IPS-18a (cell line): ENCODE measurements around the gene EEA1.

ENCODE experiments used
- H3K27ac ChIP-seq: one replicate; pipeline ENCODE4 v1.5.1; 2013; ENCODE audit warnings: low read length
- H3K27me3 ChIP-seq: one replicate; pipeline ENCODE4 v1.6.1; 2013; ENCODE audit warnings: mild to moderate bottlenecking, low read length; ENCODE audit not compliant: control insufficient read depth, insufficient read depth
- H3K36me3 ChIP-seq: one replicate; pipeline ENCODE4 v1.6.1; 2013; ENCODE audit warnings: low read depth, low read length; ENCODE audit not compliant: control insufficient read depth
- H3K4me1 ChIP-seq: one replicate; pipeline ENCODE4 v1.6.1; 2013; ENCODE audit warnings: low read depth, low read length; ENCODE audit not compliant: control insufficient read depth
- H3K4me3 ChIP-seq: one replicate; pipeline ENCODE4 v1.5.1; 2013; ENCODE audit warnings: low read length
- H3K9ac ChIP-seq: one replicate; pipeline ENCODE4 v1.6.1; 2013; ENCODE audit warnings: mild to moderate bottlenecking, low read length, moderate library complexity
- H3K9me3 ChIP-seq: one replicate; pipeline ENCODE4 v1.6.1; 2013; ENCODE audit warnings: low read depth, low read length; ENCODE audit not compliant: control insufficient read depth

EEA1 gene

DNA sequence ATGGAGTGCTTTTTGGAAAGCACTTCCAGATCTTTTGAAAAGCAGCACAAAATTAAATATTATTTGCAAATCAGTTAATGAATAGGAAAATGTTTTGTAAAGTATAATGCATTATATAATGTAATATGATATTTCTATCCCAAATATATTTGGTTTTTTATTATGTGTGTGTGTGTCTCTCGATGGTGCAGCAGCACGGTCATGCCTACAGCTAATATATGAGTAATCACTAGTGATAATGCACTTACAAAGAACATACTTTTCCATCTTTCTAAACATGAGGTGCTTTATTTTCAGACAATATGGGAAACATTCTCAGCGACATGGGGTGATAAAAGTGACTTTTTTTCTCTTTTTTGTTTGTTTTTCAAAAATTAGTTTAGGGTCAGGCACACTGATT is 1.3 kb upstream of the EEA1 start:
- H3K27ac ChIP-seq, result no peak overlapping the region
- H3K4me1 ChIP-seq, result peaks cover 35% of the 10 kb centered on the region
- H3K4me3 ChIP-seq, result peak overlapping the region; percentile 77
- peaks cover 9% of the 10 kb centered on the region for H3K27me3 ChIP-seq
- H3K9me3 ChIP-seq, result no peaks in the 10 kb centered on the region
- H3K9ac ChIP-seq, result no peak overlapping the region
- H3K36me3 ChIP-seq, result no peaks in the 10 kb centered on the region

DNA sequence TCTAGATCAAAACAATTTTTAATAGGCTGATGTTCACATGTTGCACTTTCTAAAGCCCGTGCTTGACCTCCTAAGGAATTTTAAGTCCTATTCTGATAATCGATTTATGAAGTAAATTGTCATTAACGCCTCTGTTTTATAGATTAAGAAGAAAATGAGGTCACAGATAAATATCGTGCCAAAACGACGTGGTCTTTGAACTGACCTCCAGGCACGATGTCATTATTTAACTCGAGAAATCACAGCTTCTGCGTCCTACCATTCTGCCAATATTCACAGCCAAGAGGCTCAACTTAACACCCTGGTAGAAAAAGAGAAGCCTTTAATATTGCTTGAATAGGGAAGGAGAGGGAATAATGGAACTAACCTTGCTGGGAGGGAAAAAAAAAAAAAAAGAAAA is 888 bp upstream of the EEA1 start:
- Histone ChIP-seq H3K36me3 (no peaks in the 10 kb centered on the region), H3K9me3 (no peaks in the 10 kb centered on the region), H3K4me1 (peaks cover 31% of the 10 kb centered on the region), H3K27ac (peak overlapping the region; percentile 86), H3K4me3 (peak overlapping the region; percentile 77), H3K9ac (peak overlapping the region; percentile 76), H3K27me3 (peaks cover 9% of the 10 kb centered on the region)

DNA sequence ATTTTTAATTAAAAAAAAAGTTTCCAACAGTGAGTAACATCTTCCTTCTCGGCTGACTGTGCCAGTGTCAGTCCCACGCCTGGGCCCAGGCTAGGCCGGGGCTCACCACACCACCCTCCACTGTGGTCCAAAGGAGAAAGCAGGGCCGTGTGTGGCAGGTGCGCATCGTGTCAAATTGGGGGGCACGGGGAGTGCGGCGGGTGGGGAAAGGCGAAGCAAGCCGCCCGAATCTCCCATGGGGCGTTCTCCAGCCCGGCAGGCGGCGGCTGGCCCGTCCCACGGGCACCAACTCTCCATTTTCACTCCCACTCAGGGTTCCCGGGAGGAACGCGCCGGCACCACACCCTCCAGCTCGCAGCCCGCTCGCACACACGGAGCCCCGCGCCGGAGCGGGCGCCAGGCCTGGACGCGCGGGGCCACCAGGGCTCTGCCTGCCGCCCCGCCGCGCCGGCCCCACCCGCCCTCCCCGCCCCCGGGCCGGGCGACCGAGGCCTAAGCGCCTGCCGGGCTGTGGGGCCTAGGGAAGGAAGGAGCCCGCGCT is 604 bp downstream of the EEA1 start:
- Histone ChIP-seq H3K36me3 (no peaks in the 10 kb centered on the region), H3K27me3 (peaks cover 9% of the 10 kb centered on the region), H3K4me1 (peaks cover 26% of the 10 kb centered on the region), H3K27ac (no peak overlapping the region), H3K9me3 (no peaks in the 10 kb centered on the region), H3K9ac (peak overlapping the region; percentile 61), H3K4me3 (peak overlapping the region; percentile 56)

DNA sequence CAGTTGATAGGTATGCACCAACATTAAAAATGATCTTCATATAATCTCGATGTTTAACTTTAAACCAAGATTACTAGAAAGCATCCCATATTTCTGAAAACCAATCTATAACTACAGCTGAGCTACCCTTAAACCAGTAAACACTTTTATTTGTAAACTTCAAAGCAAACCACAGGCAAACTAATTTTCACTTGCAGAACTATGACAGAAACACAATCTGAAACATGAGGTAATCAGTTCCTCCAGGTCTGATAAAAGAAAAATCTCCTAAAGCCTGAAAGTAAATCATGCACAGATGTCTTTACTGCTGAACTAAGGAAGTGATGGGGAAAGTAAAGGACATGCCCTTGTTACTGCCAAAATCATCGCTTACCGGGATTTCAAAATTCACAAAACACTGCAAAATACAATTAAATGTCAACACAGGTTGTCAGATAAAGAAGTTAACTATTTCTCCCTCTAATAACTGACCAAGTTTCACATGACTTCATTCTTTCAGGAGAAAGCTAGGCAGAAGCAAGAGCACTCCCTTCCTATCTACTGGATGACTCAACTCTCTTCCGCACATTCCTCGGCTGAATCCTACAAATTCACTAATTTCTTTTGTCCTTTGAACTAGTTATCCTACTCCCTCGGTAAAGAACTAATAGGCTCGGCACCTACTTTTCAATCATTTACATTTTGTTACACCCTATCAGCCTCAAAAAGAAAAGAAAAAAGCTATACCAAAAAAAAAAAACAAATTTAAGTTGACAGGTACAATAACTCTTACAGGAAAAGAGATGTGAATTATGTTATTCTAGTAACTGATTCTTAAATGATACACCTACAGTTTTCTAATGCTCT is 1.4 kb downstream of the EEA1 start:
- H3K9ac ChIP-seq, result peak overlapping the region; percentile 24
- H3K4me1 ChIP-seq, result peaks cover 21% of the 10 kb centered on the region
- peaks cover 9% of the 10 kb centered on the region for H3K27me3 ChIP-seq
- H3K27ac ChIP-seq, result no peak overlapping the region
- no peaks in the 10 kb centered on the region for H3K36me3 ChIP-seq
- H3K4me3 ChIP-seq, result peak overlapping the region; percentile 56
- H3K9me3 ChIP-seq, result no peaks in the 10 kb centered on the region

DNA sequence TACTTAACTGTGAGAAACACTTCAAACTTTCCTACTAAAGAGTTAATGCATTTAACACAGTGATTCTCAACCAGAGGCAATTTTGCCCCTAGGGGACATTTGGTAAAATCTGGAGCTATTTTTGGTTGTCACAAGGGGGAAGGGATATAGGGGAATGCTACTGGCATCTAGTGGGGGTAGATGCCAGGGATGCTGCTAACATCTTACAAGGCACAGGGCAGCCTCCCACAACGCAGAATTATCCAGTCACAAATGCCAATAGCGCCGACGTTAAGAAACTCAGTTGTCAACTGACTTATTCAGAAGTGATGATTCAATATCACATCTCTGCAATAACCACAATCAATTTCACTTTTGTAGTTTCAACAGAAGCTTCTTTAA is 2.0 kb downstream of the EEA1 start:
- Histone ChIP-seq H3K4me3 (peak overlapping the region; percentile 56), H3K36me3 (no peaks in the 10 kb centered on the region), H3K27me3 (peaks cover 9% of the 10 kb centered on the region), H3K4me1 (peaks cover 21% of the 10 kb centered on the region), H3K9ac (no peak overlapping the region), H3K9me3 (no peaks in the 10 kb centered on the region), H3K27ac (no peak overlapping the region)

DNA sequence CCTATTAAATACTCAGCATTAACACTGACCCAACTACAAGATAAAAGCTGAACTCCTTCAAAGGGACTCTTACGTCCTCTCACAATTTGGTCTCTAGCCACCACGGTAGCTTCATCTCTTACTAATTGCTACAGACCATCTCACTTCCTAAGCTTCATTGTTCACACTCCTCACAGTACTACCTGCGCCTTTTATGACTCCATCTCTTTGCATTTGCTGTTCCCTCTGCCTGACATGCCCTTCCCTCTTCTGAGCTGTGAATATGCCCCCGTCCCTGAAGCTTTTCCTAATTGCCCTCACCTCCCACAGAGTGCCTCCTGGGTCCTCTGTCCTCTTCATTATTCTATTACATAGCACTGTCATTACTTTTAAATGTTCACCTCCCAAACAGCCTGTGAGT is 2.5 kb downstream of the EEA1 start:
- Histone ChIP-seq H3K4me1 (peaks cover 21% of the 10 kb centered on the region), H3K36me3 (no peaks in the 10 kb centered on the region), H3K4me3 (no peak overlapping the region), H3K9me3 (no peaks in the 10 kb centered on the region), H3K27ac (no peak overlapping the region), H3K27me3 (peaks cover 9% of the 10 kb centered on the region), H3K9ac (no peak overlapping the region)

DNA sequence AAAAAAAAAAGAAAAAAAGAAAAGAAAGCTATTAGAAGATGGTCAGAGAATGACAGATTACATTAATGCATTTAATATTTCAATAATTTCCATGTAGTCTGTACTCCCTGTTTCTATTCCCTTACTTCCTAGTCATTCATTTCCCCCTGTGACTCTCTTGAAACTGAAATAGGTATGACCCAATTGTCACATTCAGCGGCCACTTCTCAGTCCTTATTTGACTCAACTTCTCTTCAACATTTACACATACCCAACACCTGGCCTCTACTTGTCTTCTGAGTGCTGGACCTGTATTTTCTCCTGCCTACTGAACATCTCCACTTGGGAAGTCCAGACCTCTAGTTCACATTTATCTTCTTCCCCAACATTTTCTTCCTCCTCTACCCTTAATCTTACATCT is 7.2 kb downstream of the EEA1 start:
- Histone ChIP-seq H3K9ac (no peak overlapping the region), H3K27ac (no peak overlapping the region), H3K4me1 (peaks cover 4% of the 10 kb centered on the region), H3K36me3 (no peaks in the 10 kb centered on the region), H3K9me3 (no peaks in the 10 kb centered on the region), H3K27me3 (no peaks in the 10 kb centered on the region), H3K4me3 (no peak overlapping the region)

DNA sequence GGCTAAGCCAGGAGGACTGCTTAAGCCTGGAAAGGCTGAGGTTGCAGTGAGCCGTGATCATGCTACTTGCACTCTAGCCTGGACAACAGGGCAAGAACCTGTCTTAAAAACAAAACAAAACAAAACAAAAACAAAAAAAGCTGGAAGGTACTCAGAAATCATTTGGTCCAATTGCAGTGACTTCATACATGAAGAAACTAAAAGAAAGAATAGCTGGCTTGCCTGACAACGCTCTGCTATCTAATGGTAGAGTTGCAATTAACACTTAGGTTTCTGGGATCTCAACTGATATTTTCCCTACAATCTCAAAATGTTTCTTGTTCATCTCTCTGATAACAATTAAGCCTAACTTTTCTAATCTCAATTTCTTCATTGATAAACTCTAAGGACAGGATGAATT is 13.7 kb downstream of the EEA1 start:
- peaks cover 12% of the 10 kb centered on the region for H3K4me1 ChIP-seq
- no peak overlapping the region for H3K4me3 ChIP-seq
- H3K27me3 ChIP-seq, result no peaks in the 10 kb centered on the region
- no peak overlapping the region for H3K9ac ChIP-seq
- no peak overlapping the region for H3K27ac ChIP-seq
- no peaks in the 10 kb centered on the region for H3K9me3 ChIP-seq
- H3K36me3 ChIP-seq, result no peaks in the 10 kb centered on the region

DNA sequence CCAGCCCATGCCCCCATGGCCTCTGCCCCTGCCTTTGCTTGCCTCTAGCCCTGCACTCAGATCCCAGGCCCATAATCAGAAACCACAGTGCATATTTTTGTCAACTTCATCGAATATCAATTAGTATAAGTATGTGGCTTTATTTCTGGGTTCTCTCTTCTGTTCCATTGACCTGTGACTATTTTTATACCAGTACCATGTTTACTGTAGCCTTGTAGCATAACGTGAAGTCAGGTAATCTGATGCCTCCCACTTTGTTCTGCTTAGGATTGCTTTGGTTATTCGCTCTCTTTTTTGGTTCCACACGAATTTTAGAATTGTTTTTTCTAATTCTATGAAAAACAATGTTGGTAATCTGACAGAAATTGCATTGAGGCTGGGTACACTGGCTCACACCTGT is 14.9 kb downstream of the EEA1 start:
- no peaks in the 10 kb centered on the region for H3K27me3 ChIP-seq
- no peak overlapping the region for H3K9ac ChIP-seq
- H3K9me3 ChIP-seq, result no peaks in the 10 kb centered on the region
- H3K4me1 ChIP-seq, result peaks cover 12% of the 10 kb centered on the region
- H3K36me3 ChIP-seq, result no peaks in the 10 kb centered on the region
- no peak overlapping the region for H3K4me3 ChIP-seq
- no peak overlapping the region for H3K27ac ChIP-seq

DNA sequence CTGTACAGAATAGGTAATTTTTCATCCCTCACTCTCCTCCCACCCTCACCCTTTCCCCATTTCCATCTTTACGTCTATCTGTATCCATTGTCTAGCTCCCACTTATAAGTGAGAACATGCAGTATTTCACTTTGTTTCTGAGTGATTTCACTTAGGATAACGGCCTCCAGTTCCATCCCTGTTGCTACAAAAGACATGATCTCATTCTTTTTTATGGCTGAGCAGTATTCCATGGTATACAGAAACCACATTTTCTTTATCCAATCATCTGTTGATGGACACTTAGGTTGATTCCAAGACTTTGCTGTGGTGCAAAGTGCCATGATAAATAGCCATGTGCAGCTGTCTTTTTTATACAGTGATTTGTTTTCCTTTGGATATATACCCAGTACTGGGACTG is 16.4 kb downstream of the EEA1 start:
- no peak overlapping the region for H3K9ac ChIP-seq
- H3K27ac ChIP-seq, result no peak overlapping the region
- peaks cover 12% of the 10 kb centered on the region for H3K4me1 ChIP-seq
- no peak overlapping the region for H3K4me3 ChIP-seq
- no peaks in the 10 kb centered on the region for H3K9me3 ChIP-seq
- no peaks in the 10 kb centered on the region for H3K27me3 ChIP-seq
- H3K36me3 ChIP-seq, result no peaks in the 10 kb centered on the region

DNA sequence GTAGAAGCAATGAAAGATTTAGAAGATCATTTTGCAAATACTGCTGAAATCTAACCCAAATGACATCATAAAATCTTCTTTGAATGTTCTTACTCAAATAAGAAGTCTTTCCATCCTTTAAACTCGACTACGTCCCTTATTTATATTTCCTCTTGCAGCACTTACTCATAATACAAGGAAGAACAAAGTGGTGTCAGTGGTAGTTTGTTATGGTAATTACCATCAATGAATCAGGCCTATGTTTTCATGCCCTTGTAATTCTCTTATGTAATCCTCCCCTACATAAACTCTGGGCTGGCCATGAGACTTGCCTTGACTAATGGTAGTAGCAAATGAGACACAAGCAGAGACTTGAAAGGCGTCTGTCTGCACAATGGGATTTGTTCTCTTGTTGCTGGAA is 17.0 kb downstream of the EEA1 start:
- no peaks in the 10 kb centered on the region for H3K36me3 ChIP-seq
- H3K27me3 ChIP-seq, result no peaks in the 10 kb centered on the region
- no peak overlapping the region for H3K9ac ChIP-seq
- no peak overlapping the region for H3K27ac ChIP-seq
- no peak overlapping the region for H3K4me3 ChIP-seq
- H3K4me1 ChIP-seq, result peaks cover 12% of the 10 kb centered on the region
- no peaks in the 10 kb centered on the region for H3K9me3 ChIP-seq

DNA sequence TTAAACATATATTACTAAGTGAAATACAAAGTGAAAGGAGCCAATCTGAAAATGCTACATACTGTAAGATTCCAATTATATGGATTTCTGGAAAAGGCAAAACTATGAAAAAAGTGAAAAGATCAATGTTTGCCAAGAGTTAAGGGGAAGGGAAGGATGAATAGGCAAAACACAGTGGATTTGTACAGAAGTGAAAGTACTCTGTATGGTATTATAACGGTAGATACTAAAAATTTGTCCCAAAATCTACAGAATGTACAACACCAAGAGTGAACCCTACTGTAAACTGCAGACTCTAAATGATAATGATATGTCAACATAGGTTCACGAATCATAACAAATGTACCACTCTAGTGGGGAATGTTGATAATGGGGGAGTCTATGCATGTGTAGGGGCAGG is 17.8 kb downstream of the EEA1 start:
- Histone ChIP-seq H3K4me3 (no peak overlapping the region), H3K27ac (no peak overlapping the region), H3K27me3 (no peaks in the 10 kb centered on the region), H3K4me1 (peaks cover 12% of the 10 kb centered on the region), H3K9ac (no peak overlapping the region), H3K36me3 (no peaks in the 10 kb centered on the region), H3K9me3 (no peaks in the 10 kb centered on the region)
